A673 (cell line): ENCODE results near the gene VAPA. TPM values are rescaled to one million over a fixed set of nuclear protein-coding genes. Genes with fewer than 3 reads are reported as not detected.

Experiments
- BruUV-seq: library from RNA; stranded (reverse); fragments of 400-500 nt; replicated peaks from 2 replicates; lab custom pipeline; 2021; lab: Mats Ljungman, UMichigan
- CTCF ChIA-PET: fragments of 300-600 bp; sonication (Branson Sonifier 250); formaldehyde crosslinking; loops from one replicate; lab custom pipeline; 2022; ENCODE audit warnings: antibody characterized with exemption; lab: Charles Lee
- POLR2A ChIA-PET: fragments of 300-600 bp; sonication (Branson Sonifier 250); formaldehyde crosslinking; loops from one replicate; lab custom pipeline; 2022; ENCODE audit warnings: antibody characterized with exemption; ENCODE audit not compliant: low non-redundant PET; lab: Charles Lee
- DNase-seq: peaks from one replicate; pipeline ENCODE4 v3.0.0-alpha.2; 2015; ENCODE audit warnings: low spot score
- H3K27ac ChIP-seq: fragments of 200-600 bp; sonication (generic); 2 replicates; pipeline ENCODE4 v1.5.1; 2016; ENCODE audit warnings: mixed run types, low read depth, mild to moderate bottlenecking, mixed read lengths, antibody characterized with exemption, low read length; ENCODE audit not compliant: poor library complexity, severe bottlenecking
- H3K27me3 ChIP-seq: fragments of 200-600 bp; sonication (generic); replicated peaks from 2 replicates; pipeline ENCODE4 v1.6.1; 2017; ENCODE audit warnings: mixed run types, low read depth, mild to moderate bottlenecking, mixed read lengths, antibody characterized with exemption, low read length; ENCODE audit not compliant: insufficient read depth, poor library complexity
- H3K36me3 ChIP-seq: fragments of 200-600 bp; sonication (generic); 2 replicates; pipeline ENCODE4 v1.6.1; 2016; ENCODE audit warnings: mixed run types, mild to moderate bottlenecking, mixed read lengths, antibody characterized with exemption, low read length; ENCODE audit not compliant: insufficient read depth, poor library complexity, severe bottlenecking
- H3K4me1 ChIP-seq: fragments of 200-600 bp; sonication (generic); 2 replicates; pipeline ENCODE4 v1.6.1; 2017; ENCODE audit warnings: mixed run types, mild to moderate bottlenecking, mixed read lengths, antibody characterized with exemption, low read length; ENCODE audit not compliant: insufficient read depth, poor library complexity, severe bottlenecking
- H3K4me3 ChIP-seq: fragments of 200-600 bp; sonication (generic); 2 replicates; pipeline ENCODE4 v1.5.1; 2016; ENCODE audit warnings: low read depth, mixed run types, mild to moderate bottlenecking, mixed read lengths, low read length; ENCODE audit not compliant: poor library complexity, severe bottlenecking
- H3K9me3 ChIP-seq: fragments of 200-600 bp; sonication (generic); 2 replicates; pipeline ENCODE4 v1.6.1; 2016; ENCODE audit warnings: mixed run types, low read depth, mild to moderate bottlenecking, mixed read lengths, antibody characterized with exemption, low read length; ENCODE audit not compliant: poor library complexity, severe bottlenecking
- EZH2 ChIP-seq: fragments of 200-600 bp; sonication (generic); IDR thresholded peaks from 2 replicates; pipeline ENCODE4 v1.6.1; 2017; ENCODE audit warnings: borderline replicate concordance, low read depth, mild to moderate bottlenecking, mixed read lengths, antibody characterized with exemption, low read length; ENCODE audit not compliant: poor library complexity, severe bottlenecking
- intact Hi-C: fragments of 100-400 bp; cut with micrococcal nuclease; formaldehyde crosslinking; loops from one replicate; pipeline ENCODE4 v1.10.0; 2022; ENCODE audit not compliant: unreplicated experiment
- total RNA-seq: library from RNA; stranded (reverse); gene quantifications from 2 replicates; pipeline ENCODE4 v1.2.3, GENCODE V29; 2021
- TF ChIP-seq, protein P1 (sequence below): fragments of 300-800, 200-600 bp; sonication (generic); conservative IDR thresholded peaks from 2 replicates; pipeline ENCODE4 v1.5.1; 2017; ENCODE audit warnings: low read depth, mild to moderate bottlenecking, antibody characterized with exemption, low read length, moderate library complexity, mixed read lengths

VAPA gene
- total RNA-seq, 1 experiment from 2014 or later: 185 TPM

DNA sequence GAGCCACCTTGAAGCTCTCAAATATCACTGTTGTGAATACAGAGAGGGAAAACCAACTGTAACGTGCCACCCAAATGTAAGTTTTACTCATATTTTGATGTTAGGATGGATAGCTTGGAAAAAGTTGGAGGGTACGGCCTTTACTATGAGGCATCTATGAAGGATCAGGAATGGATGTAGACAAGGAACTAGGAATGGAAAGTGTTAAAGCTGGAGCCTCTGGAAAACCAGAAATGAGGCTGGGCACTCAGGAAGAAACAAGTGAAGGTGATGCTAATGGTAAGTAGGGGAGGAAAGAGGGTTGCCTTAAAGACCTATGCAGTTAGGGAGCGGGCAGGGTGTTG, 27.8 kb upstream of the VAPA start:
- Histone ChIP-seq H3K4me3 (no peak overlapping the region), H3K9me3 (no peaks in the 10 kb centered on the region), H3K27ac (no peak overlapping the region), H3K4me1 (peaks cover 5% of the 10 kb centered on the region), H3K36me3 (no peaks in the 10 kb centered on the region), H3K27me3 (no peaks in the 10 kb centered on the region)
- DNase-seq: no peak
- POLR2A ChIA-PET: no interaction called here
- intact Hi-C loops: no loop called here
- TF ChIP-seq, protein P1, sequence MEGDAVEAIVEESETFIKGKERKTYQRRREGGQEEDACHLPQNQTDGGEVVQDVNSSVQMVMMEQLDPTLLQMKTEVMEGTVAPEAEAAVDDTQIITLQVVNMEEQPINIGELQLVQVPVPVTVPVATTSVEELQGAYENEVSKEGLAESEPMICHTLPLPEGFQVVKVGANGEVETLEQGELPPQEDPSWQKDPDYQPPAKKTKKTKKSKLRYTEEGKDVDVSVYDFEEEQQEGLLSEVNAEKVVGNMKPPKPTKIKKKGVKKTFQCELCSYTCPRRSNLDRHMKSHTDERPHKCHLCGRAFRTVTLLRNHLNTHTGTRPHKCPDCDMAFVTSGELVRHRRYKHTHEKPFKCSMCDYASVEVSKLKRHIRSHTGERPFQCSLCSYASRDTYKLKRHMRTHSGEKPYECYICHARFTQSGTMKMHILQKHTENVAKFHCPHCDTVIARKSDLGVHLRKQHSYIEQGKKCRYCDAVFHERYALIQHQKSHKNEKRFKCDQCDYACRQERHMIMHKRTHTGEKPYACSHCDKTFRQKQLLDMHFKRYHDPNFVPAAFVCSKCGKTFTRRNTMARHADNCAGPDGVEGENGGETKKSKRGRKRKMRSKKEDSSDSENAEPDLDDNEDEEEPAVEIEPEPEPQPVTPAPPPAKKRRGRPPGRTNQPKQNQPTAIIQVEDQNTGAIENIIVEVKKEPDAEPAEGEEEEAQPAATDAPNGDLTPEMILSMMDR: no peak
- no peak for TF ChIP-seq EZH2
- no TSS peak for BruUV-seq
- CTCF ChIA-PET: no interaction called here

DNA sequence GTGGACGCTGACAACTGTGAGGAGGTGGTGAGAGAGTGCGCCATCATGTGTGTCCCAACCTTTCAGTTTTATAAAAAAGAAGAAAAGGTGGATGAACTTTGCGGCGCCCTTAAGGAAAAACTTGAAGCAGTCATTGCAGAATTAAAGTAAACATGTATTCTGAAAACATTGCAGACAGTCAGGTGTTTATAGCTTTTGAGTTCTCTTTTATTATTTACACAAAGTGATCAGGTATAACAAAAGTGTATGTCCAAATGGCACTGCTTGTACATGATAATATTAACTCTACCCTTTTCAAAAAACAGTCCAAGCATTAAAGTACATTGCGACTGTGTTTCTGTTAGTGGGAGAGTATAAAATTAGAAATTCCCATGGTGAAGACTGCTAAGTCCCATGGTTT, 25.8 kb upstream of the VAPA start:
- H3K27me3 ChIP-seq: no peaks in the 10 kb centered on the region
- intact Hi-C loops: no loop called here
- H3K9me3 ChIP-seq: no peaks in the 10 kb centered on the region
- ChIA-PET POLR2A (no interaction called here), CTCF (no interaction called here)
- no peak overlapping the region for H3K27ac ChIP-seq
- no TSS peak for BruUV-seq
- no peak for DNase-seq
- peaks cover 5% of the 10 kb centered on the region for H3K4me1 ChIP-seq
- H3K36me3 ChIP-seq: no peaks in the 10 kb centered on the region
- no peak for TF ChIP-seq EZH2
- TF ChIP-seq, protein P1: no peak
- H3K4me3 ChIP-seq: no peak overlapping the region

DNA sequence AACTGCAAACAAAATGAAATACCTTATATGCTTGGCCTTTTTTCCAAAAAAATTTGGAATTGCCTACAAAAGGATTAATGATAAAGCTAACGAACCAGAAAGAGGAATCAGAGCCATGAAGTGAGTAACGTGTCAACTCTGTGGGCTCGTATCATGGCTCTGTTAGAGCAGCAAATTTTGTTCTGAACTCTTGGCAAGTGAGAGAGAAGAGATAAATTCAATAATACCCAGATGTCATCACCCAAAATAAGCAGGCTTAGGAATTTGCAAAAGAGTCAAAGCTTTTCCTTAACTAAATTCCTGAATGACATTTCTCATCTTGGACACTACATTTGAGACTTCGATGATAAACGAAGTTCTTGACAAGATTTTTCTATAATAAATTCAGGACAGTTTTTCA, 23.6 kb upstream of the VAPA start:
- Histone ChIP-seq H3K27me3 (no peaks in the 10 kb centered on the region), H3K9me3 (no peaks in the 10 kb centered on the region), H3K4me1 (peaks cover 5% of the 10 kb centered on the region), H3K4me3 (no peak overlapping the region), H3K27ac (no peak overlapping the region), H3K36me3 (no peaks in the 10 kb centered on the region)
- DNase-seq: no peak
- no TSS peak for BruUV-seq
- ChIA-PET CTCF (no interaction called here), POLR2A (no interaction called here)
- intact Hi-C loops: no loop called here
- TF ChIP-seq, protein P1: no peak
- TF ChIP-seq EZH2: no peak
